Panc1 (cell line): ENCODE measurements around the gene MBOAT1. TPM values are rescaled to one million over a fixed set of nuclear protein-coding genes. Genes with fewer than 3 reads are reported as not detected.

Source experiments
- ATAC-seq: fragments of 200-7000 bp; cut with Tn5 transposase; 2 replicates; pipeline ENCODE4 v1.9.1; 2020; ENCODE audit warnings: mild to moderate bottlenecking, moderate library complexity
- BruUV-seq: library from RNA; stranded (reverse); fragments of 400-500 nt; replicated peaks from 2 replicates; lab custom pipeline; 2021; lab: Mats Ljungman, UMichigan
- CTCF ChIA-PET: fragments of 300-600 bp; sonication (Branson Sonifier 250); formaldehyde crosslinking; loops from one replicate; lab custom pipeline; 2022; ENCODE audit warnings: antibody characterized with exemption; lab: Charles Lee
- POLR2A ChIA-PET: fragments of 300-600 bp; sonication (Branson Sonifier 250); formaldehyde crosslinking; loops from one replicate; lab custom pipeline; 2022; ENCODE audit warnings: antibody characterized with exemption; lab: Charles Lee
- DNase-seq: peaks from one replicate; pipeline ENCODE4 v3.0.0-alpha.2; 2010; ENCODE audit warnings: low read depth, low spot score
- H3K27ac ChIP-seq: 2 replicates; pipeline ENCODE4 v1.5.1; 2011; ENCODE audit warnings: mild to moderate bottlenecking, low read length, inconsistent platforms
- H3K27me3 ChIP-seq: fragments of 200-500 bp; sonication (Bioruptor generic); 2 replicates; pipeline ENCODE4 v1.6.0; 2014; ENCODE audit warnings: low read length, inconsistent platforms; ENCODE audit not compliant: control insufficient read depth, insufficient read depth
- H3K36me3 ChIP-seq: fragments of 200-500 bp; sonication (Bioruptor generic); 2 replicates; pipeline ENCODE4 v1.5.1; 2014; ENCODE audit warnings: inconsistent platforms, mild to moderate bottlenecking, low read length, moderate library complexity; ENCODE audit not compliant: control insufficient read depth, insufficient read depth
- H3K4me1 ChIP-seq: 2 replicates; pipeline ENCODE4 v1.5.1; 2011; ENCODE audit warnings: inconsistent platforms, mild to moderate bottlenecking, low read length, moderate library complexity; ENCODE audit not compliant: control insufficient read depth, insufficient read depth
- H3K4me3 ChIP-seq, 2 experiments: 2 replicates each; pipeline ENCODE4 v1.5.1; 2011 to 2012; ENCODE audit warnings: low read depth in 2 of 2, low read length in 2 of 2, mild to moderate bottlenecking in 2 of 2, inconsistent platforms in 1 of 2, moderate library complexity in 1 of 2
- H3K9me3 ChIP-seq: fragments of 200-500 bp; sonication (Bioruptor generic); 2 replicates; pipeline ENCODE4 v1.5.1; 2014; ENCODE audit warnings: low read depth, mild to moderate bottlenecking, inconsistent platforms, low read length, moderate library complexity; ENCODE audit not compliant: control insufficient read depth, insufficient read depth
- POLR2AphosphoS5 ChIP-seq: IDR thresholded peaks from 2 replicates; pipeline ENCODE4 v1.6.1; 2012; ENCODE audit warnings: mild to moderate bottlenecking, low read depth, low read length, moderate library complexity
- SIN3A ChIP-seq: IDR thresholded peaks from 2 replicates; pipeline ENCODE4 v1.6.1; 2012; ENCODE audit warnings: low read depth, mild to moderate bottlenecking, low read length, moderate library complexity, borderline replicate concordance; ENCODE audit not compliant: insufficient read depth
- TCF7L2 ChIP-seq: IDR thresholded peaks from 2 replicates; pipeline ENCODE4 v1.6.1; 2011; ENCODE audit warnings: mild to moderate bottlenecking, low read depth, low read length, inconsistent platforms
- in situ Hi-C: cut with HindIII; loops from 2 replicates; pipeline ENCODE4 v1.10.0; 2016; ENCODE audit warnings: low sequenced_read_pairs, low pct_unique_long_range_greater_than_20kb
- intact Hi-C: fragments of 100-400 bp; cut with micrococcal nuclease; formaldehyde crosslinking; loops from one replicate; pipeline ENCODE4 v1.10.0; 2022; ENCODE audit not compliant: unreplicated experiment
- total RNA-seq: library from RNA; stranded (reverse); gene quantifications from one replicate; pipeline ENCODE4 v1.2.1, GENCODE V29; 2021; ENCODE audit not compliant: unreplicated experiment
- TF ChIP-seq, protein P1 (sequence below): fragments of 450-650 bp; IDR thresholded peaks from 2 replicates; pipeline ENCODE4 v1.5.1; 2017; ENCODE audit warnings: mild to moderate bottlenecking
- TF ChIP-seq, protein P2 (sequence below), 2 experiments: IDR thresholded peaks; 2 replicates each; pipeline ENCODE4 v1.6.1; 2011 to 2012; ENCODE audit warnings: low read depth in 2 of 2, control low read depth in 1 of 2, low read length in 1 of 2, mild to moderate bottlenecking in 1 of 2, moderate library complexity in 1 of 2; ENCODE audit not compliant: insufficient read depth in 1 of 2

MBOAT1 gene
- total RNA-seq, 1 experiment from 2014 or later: 15.1 TPM

DNA sequence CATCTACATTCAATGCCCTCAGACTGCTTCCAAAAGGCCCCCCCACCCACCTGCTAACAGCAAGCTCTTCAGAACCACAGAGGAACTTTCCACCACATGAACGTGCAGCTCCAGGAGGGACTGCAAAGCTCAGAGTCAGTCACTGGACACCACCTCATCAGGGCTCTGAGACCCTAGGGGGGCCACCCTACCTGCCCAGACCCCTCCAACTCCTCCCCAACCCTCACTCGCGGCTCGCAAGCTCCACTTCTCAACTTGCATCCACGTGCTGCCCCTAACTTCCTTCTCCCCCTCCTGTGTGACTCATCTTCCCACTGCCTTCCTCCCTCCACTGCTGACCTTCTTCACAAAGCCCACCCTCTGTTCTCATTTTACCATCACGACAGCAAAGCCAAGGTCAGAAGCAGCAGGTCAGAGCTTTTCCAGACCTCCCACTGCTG lies 6.5 kb downstream of the MBOAT1 start:
- Histone ChIP-seq H3K9me3 (no peaks in the 10 kb centered on the region), H3K4me3 (no peak overlapping the region), H3K27me3 (no peaks in the 10 kb centered on the region), H3K36me3 (no peaks in the 10 kb centered on the region; the same call in 1 of the 2 replicates), H3K4me1 (peaks cover 72% of the 10 kb centered on the region), H3K27ac (peak overlapping the region; percentile 11; the same call in 1 of the 2 replicates)
- ATAC-seq: no peak
- intact Hi-C loops (no loop called here), in situ Hi-C loops (no loop called here)
- DNase-seq: no peak
- no TSS peak for BruUV-seq
- POLR2A ChIA-PET: interaction anchor here (0.6 to 0.7 kb wide), 3 partner anchors 32 to 307 kb away, joined by 3 to 4 read pairs (median 4); no protein-coding TSS in a partner anchor
- CTCF ChIA-PET: interaction anchor here (0.7 kb wide), 1 partner anchor 1566 kb away, joined by 3 read pairs; no protein-coding TSS in a partner anchor
- TF ChIP-seq SIN3A: no peak
- TF ChIP-seq, protein P1, sequence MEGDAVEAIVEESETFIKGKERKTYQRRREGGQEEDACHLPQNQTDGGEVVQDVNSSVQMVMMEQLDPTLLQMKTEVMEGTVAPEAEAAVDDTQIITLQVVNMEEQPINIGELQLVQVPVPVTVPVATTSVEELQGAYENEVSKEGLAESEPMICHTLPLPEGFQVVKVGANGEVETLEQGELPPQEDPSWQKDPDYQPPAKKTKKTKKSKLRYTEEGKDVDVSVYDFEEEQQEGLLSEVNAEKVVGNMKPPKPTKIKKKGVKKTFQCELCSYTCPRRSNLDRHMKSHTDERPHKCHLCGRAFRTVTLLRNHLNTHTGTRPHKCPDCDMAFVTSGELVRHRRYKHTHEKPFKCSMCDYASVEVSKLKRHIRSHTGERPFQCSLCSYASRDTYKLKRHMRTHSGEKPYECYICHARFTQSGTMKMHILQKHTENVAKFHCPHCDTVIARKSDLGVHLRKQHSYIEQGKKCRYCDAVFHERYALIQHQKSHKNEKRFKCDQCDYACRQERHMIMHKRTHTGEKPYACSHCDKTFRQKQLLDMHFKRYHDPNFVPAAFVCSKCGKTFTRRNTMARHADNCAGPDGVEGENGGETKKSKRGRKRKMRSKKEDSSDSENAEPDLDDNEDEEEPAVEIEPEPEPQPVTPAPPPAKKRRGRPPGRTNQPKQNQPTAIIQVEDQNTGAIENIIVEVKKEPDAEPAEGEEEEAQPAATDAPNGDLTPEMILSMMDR: no peak
- TF ChIP-seq, protein P2, sequence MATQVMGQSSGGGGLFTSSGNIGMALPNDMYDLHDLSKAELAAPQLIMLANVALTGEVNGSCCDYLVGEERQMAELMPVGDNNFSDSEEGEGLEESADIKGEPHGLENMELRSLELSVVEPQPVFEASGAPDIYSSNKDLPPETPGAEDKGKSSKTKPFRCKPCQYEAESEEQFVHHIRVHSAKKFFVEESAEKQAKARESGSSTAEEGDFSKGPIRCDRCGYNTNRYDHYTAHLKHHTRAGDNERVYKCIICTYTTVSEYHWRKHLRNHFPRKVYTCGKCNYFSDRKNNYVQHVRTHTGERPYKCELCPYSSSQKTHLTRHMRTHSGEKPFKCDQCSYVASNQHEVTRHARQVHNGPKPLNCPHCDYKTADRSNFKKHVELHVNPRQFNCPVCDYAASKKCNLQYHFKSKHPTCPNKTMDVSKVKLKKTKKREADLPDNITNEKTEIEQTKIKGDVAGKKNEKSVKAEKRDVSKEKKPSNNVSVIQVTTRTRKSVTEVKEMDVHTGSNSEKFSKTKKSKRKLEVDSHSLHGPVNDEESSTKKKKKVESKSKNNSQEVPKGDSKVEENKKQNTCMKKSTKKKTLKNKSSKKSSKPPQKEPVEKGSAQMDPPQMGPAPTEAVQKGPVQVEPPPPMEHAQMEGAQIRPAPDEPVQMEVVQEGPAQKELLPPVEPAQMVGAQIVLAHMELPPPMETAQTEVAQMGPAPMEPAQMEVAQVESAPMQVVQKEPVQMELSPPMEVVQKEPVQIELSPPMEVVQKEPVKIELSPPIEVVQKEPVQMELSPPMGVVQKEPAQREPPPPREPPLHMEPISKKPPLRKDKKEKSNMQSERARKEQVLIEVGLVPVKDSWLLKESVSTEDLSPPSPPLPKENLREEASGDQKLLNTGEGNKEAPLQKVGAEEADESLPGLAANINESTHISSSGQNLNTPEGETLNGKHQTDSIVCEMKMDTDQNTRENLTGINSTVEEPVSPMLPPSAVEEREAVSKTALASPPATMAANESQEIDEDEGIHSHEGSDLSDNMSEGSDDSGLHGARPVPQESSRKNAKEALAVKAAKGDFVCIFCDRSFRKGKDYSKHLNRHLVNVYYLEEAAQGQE (IDR thresholded peaks at IDR 0.05; ENCODE audit: insufficient read depth in 1 of 2, low read depth in 2 of 2, low read length in 1 of 2): no peak
- TF ChIP-seq TCF7L2: no peak

DNA sequence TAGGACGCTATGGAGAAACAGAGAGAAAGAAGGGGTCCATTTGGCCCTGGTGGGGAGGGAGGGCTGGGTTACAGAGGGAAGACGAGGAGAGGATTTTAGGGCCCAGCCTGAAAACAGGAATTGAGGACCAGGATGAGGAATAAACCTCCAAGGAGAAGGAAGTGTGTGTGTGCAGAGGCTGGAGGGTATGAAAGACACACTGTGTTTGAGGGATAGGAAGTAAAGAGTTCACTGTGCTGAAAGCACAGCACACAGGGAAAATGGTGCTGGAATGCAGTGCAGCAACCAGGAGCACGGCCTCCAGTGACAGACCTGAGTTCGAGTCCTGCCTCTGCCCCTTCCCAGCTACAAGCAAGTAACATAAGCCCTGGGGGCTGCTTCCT lies 7.8 kb downstream of the MBOAT1 start:
- Histone ChIP-seq H3K4me3 (no peak overlapping the region; a peak in 1 of 4 replicates), H3K4me1 (peaks cover 66% of the 10 kb centered on the region), H3K27ac (peak overlapping the region; percentile 85), H3K9me3 (no peaks in the 10 kb centered on the region), H3K27me3 (no peaks in the 10 kb centered on the region), H3K36me3 (no peaks in the 10 kb centered on the region; the same call in 1 of the 2 replicates)
- in situ Hi-C loops (no loop called here), intact Hi-C loops (no loop called here)
- no TSS peak for BruUV-seq
- TF ChIP-seq TCF7L2 (no peak), POLR2AphosphoS5 (no peak), SIN3A (no peak)
- TF ChIP-seq, protein P1: no peak
- TF ChIP-seq, protein P2 (IDR thresholded peaks at IDR 0.05; ENCODE audit: insufficient read depth in 1 of 2, low read depth in 2 of 2, low read length in 1 of 2): no peak
- CTCF ChIA-PET: no interaction called here
- POLR2A ChIA-PET: no interaction called here
- DNase-seq (no peak), ATAC-seq (peak; percentile 43)
